ENCODE results near the gene ILRUN.
"Not testable (repeated sequence)": the region's sequence is repeated elsewhere in the genome, so short reads cannot be mapped to it uniquely, and the experiment has no call there.

Gene ILRUN

GRCh38 chr6:34696739-34697543 is at the start of gene ILRUN:
Gene ILRUN (minus strand): TSS chr6:34696767. CDS start chr6:34696603, 164 bp downstream.
- peak; percentile 91 for DNase-seq (ENCODE audit: low spot score)
- CTCF ChIA-PET: no interaction called here
- peak within 1 kb of the TSS; percentile 88 for H3K27ac ChIP-seq
- no peak for TF ChIP-seq CTCF (conservative IDR thresholded peaks at IDR 0.05; ENCODE audit: low read depth)
- POLR2A ChIA-PET (ENCODE audit: low non-redundant PET): no interaction called here

GRCh38 chr6:34745277-34746103 is 48.9 kb upstream of the ILRUN start:
- ChIA-PET POLR2A (ENCODE audit: low non-redundant PET) (interaction anchor here (0.6 to 0.7 kb wide), 2 partner anchors 26 to 46 kb away, joined by 4 to 6 read pairs; partner anchors contain the start of gene BLTP3A), CTCF (interaction anchor here (0.6 kb wide), 1 partner anchor 76 kb away, joined by 3 read pairs; no protein-coding TSS in a partner anchor)
- no peak for TF ChIP-seq CTCF (conservative IDR thresholded peaks at IDR 0.05; ENCODE audit: low read depth)
- no peak overlapping the region for H3K27ac ChIP-seq
- peak; percentile 55 for DNase-seq (ENCODE audit: low spot score)

GRCh38 chr6:34744294-34744647 is 47.7 kb upstream of the ILRUN start:
- DNase-seq (ENCODE audit: low spot score); H3K27ac ChIP-seq; CTCF ChIA-PET; POLR2A ChIA-PET (ENCODE audit: low non-redundant PET): not testable (repeated sequence)

- no peak for DNase-seq (ENCODE audit: low spot score)
- POLR2A ChIA-PET (ENCODE audit: low non-redundant PET): no interaction called here
- no peak overlapping the region for H3K27ac ChIP-seq
- CTCF ChIA-PET: no interaction called here
- no peak for TF ChIP-seq CTCF (conservative IDR thresholded peaks at IDR 0.05; ENCODE audit: low read depth)
Observed at GRCh38 chr6:34743625-34744293, 47.2 kb upstream of the ILRUN start.

- CTCF ChIA-PET: interaction anchor here (0.6 kb wide), 1 partner anchor 1917 kb away, joined by 5 read pairs; no protein-coding TSS in a partner anchor
- no peak for DNase-seq (ENCODE audit: low spot score)
- POLR2A ChIA-PET (ENCODE audit: low non-redundant PET): no interaction called here
- H3K27ac ChIP-seq: no peak overlapping the region
- no peak for TF ChIP-seq CTCF (conservative IDR thresholded peaks at IDR 0.05; ENCODE audit: low read depth)
Observed at GRCh38 chr6:34742094-34742493, 45.5 kb upstream of the ILRUN start.

- no peak for TF ChIP-seq CTCF (conservative IDR thresholded peaks at IDR 0.05; ENCODE audit: low read depth)
- DNase-seq (ENCODE audit: low spot score): no peak
- H3K27ac ChIP-seq: no peak overlapping the region
- ChIA-PET CTCF (interaction anchor here (0.6 to 0.7 kb wide), 2 partner anchors 16 to 34 kb away, joined by 4 to 5 read pairs; no protein-coding TSS in a partner anchor), POLR2A (ENCODE audit: low non-redundant PET) (no interaction called here)
Observed at GRCh38 chr6:34736823-34737222, 40.3 kb upstream of the ILRUN start.
